ENCODE data around the gene HDAC5.
A peak's percentile ranks its signal among the peaks of the same experiment; 100 is the strongest.

HDAC5 gene

DNA sequence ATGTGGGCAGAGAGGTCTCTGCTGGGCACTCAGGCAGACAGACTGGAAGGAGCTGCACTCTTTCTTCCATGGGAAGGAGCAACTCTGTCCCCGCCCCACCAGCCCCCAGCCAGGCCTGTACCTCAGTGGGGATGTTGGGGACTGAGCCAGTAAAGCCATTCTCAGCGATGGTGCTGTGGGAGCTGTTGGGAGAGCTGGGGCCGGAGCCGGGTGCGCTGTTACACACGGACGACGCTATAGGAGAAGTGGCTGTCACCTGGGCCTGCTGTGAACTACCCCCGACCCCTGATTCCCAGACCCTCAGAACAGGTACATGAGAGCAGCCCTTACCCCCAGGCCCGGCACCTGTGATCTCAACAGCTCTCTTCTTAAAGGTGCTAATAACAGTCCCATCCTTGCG lies 31.4 kb downstream of the HDAC5 start:
- H3K27ac ChIP-seq, result no peak overlapping the region
- no peak for DNase-seq (ENCODE audit: low read depth, low spot score)

GRCh38 chr17:44091200-44091997 lies 32.0 kb downstream of the HDAC5 start:
- no peak for DNase-seq (ENCODE audit: low read depth, low spot score)
- H3K27ac ChIP-seq, result no peak overlapping the region

- no peak for DNase-seq (ENCODE audit: low read depth, low spot score)
- no peak overlapping the region for H3K27ac ChIP-seq
Observed at GRCh38 chr17:44088254-44088653, 35.2 kb downstream of the HDAC5 start.

DNA sequence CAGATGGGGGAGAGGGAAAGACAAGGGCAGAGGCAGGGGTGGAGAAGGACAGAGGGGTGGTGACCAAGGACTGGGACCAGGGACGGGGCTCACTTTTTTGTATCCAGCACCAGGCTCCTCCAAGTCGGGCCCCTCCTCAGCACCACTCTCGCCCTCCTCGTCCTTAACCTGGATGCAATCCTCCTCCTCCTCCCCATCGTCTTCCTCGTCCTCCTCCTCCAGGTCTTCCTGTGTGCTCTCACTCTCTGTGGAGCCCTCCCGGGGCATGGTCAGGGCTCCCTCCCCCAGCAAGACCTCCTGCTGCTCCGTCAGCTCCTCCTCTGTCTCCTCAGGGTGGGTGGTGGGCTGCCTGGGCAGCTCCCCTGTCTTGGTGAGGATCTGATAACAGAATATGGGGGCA lies 36.1 kb downstream of the HDAC5 start:
- H3K27ac ChIP-seq, result no peak overlapping the region
- no peak for DNase-seq (ENCODE audit: low read depth, low spot score)

DNA sequence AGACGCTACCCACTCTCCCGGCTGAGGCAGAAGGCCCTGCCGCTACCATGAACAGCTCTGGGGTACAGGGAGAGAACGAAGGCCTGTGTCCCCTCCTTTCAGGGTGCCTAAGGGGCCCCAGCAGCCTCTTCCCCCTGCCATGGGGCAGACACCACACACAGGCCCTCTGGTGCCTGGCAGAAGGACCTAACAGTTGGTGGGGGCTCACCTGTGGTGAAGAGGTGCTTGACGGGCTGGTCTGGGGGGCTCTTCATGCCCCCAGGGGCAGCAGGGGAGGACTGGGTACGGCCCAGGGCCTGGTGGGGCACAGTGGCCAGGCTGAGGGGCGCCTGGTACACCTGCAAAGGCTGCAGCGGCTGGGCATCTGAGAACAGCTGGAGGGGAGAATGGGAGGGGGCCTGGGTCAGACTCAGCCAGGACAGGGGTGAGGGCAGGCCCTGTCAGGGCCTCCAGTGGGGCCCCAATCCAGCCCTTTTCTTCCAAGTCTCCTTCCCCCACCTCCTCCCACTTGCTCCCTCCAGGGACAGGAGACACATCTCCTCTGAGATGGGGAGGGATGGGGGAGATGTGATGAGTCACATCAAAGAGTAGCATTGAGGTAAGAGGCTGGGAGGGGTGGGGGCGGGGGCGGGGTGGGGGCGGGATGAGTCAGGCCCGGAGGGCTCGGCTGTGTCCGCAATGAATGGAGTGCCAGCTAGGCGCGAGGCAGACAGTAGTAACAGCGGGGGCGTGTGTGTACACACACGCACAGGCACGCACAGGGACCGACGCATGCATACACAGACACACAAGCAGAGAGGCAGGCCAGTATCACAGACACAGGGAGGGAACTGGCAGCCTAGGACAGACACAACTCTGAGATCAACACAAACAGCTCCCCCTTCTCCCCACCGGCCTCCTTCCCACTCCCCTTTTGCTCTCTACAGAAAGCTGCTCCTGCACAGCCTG lies 36.8 kb downstream of the HDAC5 start:
- no peak overlapping the region for H3K27ac ChIP-seq
- peak; percentile 89 for DNase-seq (ENCODE audit: low read depth, low spot score)

- no peak overlapping the region for H3K27ac ChIP-seq
- no peak for DNase-seq (ENCODE audit: low read depth, low spot score)
Observed at GRCh38 chr17:44085908-44086307, 37.5 kb downstream of the HDAC5 start.

GRCh38 chr17:44084921-44085320 lies 38.5 kb downstream of the HDAC5 start:
- no peak for DNase-seq (ENCODE audit: low read depth, low spot score)
- no peak overlapping the region for H3K27ac ChIP-seq

GRCh38 chr17:44084131-44084538 lies 39.3 kb downstream of the HDAC5 start:
- no peak for DNase-seq (ENCODE audit: low read depth, low spot score)
- no peak overlapping the region for H3K27ac ChIP-seq

DNA sequence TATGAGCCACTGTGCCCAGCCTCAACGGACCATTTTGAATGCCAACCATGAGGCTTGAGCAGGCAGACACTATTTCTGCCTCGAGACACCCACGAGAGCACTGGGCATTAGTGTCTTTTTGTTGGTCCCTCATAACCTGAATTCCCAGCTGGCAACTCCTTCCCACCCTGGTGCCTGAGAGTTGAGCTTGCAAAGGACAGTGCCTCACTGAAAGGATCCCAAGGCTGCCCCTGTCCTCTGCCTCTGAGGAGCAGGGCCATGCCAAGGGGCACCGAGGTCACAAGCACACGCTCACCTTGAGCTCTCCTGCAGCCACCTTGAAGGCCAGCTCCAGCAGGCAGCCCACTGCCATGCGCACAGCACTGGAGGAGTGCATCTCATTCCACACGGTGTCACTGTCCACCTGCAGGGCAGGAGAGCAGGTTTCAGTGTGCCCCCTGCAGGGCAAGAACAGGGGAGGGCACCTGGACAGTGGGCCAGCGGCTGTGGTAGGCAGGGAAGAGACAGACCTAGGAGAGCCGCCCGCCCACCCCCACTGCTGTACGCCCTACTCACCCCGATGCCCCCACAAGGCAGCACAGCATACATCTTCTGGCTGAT lies 40.1 kb downstream of the HDAC5 start:
- no peak for DNase-seq (ENCODE audit: low read depth, low spot score)
- no peak overlapping the region for H3K27ac ChIP-seq

DNA sequence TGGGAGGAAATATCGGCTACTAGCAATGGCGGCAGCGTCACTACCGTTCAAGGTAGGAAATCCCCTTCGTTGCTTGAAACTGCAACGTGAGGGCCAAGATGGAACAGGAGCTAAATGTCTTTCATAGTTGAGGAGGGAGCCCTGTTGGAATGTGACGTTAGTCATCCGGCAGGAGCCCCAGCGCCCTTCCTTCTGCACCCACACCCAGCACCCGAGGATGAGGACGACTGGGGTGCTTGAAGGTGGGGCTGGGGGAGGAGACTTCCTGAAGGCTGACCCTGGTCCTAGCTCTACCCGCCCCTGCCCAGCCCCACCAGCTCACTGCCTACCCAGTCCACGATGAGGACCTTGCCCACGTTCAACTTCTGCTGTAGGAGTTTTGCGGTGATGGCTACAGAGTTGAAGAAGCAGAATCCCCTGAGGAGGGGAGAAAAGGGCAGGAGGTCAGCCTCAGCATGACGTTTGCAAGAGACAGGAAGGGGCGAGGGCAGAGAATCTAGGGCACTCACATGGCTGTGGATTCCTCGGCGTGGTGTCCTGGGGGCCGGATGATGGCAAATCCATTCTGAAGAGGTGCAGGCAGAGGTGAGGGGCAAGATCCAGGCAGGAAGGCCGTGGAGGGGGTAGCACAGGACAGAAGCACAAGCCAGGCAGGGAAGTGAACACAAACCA lies 41.0 kb downstream of the HDAC5 start:
- H3K27ac ChIP-seq, result no peak overlapping the region

GRCh38 chr17:44081681-44082080 lies 41.8 kb downstream of the HDAC5 start:
- no peak for DNase-seq (ENCODE audit: low read depth, low spot score)
- no peak overlapping the region for H3K27ac ChIP-seq

More for the DNA sequence above, 41.0 kb downstream of the HDAC5 start:
- DNase-seq (ENCODE audit: low read depth, low spot score), result no peak

DNA sequence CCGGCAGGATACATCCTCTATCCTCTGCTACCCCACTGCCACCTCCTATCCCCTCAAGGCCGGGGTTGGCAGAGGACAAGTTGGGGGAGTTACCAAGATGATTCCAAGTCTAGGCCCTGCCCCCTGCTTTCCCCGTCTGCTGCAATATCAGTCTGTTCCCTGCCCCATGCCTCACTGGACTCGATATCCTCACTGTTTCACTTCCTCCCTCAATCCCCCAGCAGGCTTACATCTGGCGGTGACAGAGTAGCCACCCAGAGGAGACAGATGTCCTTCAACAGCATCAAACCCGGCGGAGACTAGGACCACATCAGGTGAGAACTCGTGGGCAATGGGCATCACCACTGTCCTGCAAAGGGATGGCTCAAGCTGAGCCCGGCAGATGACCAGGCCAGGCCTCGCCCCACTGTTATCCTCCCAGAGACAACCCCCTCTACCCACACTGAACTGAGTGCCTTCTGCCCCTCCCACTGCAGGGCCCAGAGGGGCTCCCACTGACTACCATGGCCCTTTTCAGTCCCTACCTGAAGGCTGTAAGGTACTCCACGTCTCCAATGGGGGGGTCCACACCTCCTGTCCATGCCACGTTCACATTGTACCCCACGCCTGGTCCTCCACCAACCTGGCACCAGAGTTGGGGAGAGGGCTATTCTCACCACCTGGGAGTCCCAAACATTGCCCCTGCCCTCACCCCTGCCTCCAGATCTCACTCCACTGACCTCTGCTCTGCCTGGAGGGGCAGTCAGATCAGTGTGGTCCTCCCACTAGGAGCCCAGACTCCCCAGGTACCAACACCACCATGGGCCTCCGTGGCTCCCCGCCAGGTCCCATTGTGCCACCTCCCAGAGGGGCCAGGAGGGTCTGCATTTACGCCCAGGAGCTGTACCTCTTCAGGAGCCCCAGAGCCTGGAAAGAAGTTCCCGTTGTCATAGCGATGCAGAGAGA lies 43.3 kb downstream of the HDAC5 start:
- H3K27ac ChIP-seq, result no peak overlapping the region
- DNase-seq (ENCODE audit: low read depth, low spot score), result no peak

DNA sequence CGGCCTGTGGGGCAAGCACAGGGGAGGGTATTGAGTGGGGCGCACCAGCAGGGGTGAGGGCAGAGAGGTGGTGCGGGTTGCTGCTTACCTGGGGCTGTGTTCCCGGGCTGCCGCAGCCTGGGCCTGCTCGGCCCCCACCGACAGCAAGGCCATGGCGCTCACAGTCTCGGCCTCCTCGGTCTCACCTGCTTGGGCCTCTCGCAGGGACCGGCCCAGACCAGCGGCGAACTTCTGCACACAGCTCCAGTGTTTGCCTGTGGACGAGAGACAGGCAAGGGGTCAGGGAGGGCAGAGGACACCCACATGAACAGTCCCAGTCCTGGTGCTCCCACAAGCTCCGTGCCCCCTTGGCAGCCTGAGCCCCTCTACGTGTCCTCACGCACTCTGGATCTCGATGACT lies 45.0 kb downstream of the HDAC5 start:
- DNase-seq (ENCODE audit: low read depth, low spot score), result no peak
- no peak overlapping the region for H3K27ac ChIP-seq

DNA sequence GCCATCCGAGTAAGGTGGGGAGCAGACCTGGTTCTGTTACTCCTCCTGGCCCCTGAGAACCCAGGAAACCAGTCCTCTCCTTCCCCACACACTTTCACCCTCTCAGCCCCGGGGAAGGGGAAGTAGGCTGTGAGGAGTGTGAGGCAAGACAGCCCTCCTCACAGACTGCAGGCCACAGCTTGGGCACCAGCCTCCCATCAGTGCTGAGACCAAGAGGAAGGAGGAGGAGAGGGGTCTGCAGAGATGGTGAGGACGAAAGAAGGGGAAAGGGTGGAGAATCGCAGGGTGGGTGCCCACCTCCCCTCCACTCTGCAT lies 45.9 kb downstream of the HDAC5 start:
- no peak for DNase-seq (ENCODE audit: low read depth, low spot score)
- H3K27ac ChIP-seq, result no peak overlapping the region

- no peak for DNase-seq (ENCODE audit: low read depth, low spot score)
- H3K27ac ChIP-seq, result no peak overlapping the region
Observed at GRCh38 chr17:44076716-44077594, 46.5 kb downstream of the HDAC5 start.

DNA sequence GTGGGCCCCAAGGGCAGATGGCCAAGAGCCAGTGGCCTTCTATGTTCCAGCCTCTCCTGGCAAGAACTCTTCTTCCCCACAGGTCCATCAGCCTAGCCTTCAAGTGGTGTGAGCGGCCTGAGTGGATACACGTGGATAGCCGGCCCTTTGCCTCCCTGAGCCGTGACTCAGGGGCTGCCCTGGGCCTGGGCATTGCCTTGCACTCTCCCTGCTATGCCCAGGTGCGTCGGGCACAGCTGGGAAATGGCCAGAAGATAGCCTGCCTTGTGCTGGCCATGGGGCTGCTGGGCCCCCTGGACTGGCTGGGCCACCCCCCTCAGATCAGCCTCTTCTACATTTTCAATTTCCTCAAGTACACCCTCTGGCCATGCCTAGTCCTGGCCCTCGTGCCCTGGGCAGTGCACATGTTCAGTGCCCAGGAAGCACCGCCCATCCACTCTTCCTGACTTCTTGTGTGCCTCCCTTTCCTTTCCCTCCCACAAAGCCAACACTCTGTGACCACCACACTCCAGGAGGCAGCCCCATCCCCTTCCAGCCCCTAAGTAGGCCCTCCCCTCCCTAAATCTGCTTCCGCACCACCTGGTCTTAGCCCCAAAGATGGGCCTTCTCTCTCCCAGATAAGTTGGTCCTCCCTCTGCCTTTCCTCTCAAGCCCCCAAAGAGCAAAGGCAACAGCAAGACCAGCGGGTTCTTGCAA lies 47.7 kb downstream of the HDAC5 start:
- no peak for DNase-seq (ENCODE audit: low read depth, low spot score)

DNA sequence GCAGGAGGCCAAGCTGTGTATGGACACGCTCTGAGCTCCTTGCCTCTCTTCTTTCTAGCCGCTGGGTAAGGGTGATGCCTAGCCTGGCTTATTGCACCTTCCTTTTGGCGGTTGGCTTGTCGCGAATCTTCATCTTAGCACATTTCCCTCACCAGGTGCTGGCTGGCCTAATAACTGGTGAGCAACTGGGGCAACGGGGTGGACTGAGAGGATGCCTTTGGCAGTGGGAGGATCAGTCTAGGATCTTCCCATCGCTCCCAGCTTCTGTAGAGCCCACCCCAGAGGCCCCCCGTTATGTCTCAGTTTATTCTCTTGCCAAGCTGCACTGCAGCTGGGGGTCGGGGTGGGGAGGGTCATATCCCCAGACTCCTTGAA lies 48.5 kb downstream of the HDAC5 start:
- no peak overlapping the region for H3K27ac ChIP-seq
- DNase-seq (ENCODE audit: low read depth, low spot score), result no peak

More for the DNA sequence above, 47.7 kb downstream of the HDAC5 start:
- no peak overlapping the region for H3K27ac ChIP-seq
